Endothelial cell of umbilical vein (primary cell): ENCODE data around the gene CRYL1. TPM values are rescaled to one million over a fixed set of nuclear protein-coding genes. Genes with fewer than 3 reads are reported as not detected.

Source experiments
- BruUV-seq: library from RNA; stranded (reverse); fragments of 400-500 nt; replicated peaks from 2 replicates; lab custom pipeline; 2021; lab: Mats Ljungman, UMichigan
- CTCF ChIA-PET: fragments of 300-600, 350-600 bp; sonication (Branson Sonifier 250); formaldehyde crosslinking; loops from one replicate; lab custom pipeline; 2021; ENCODE audit warnings: antibody characterized with exemption, inconsistent platforms; lab: Charles Lee
- POLR2A ChIA-PET: fragments of 300-600, 350-600 bp; sonication (Branson Sonifier 250); formaldehyde crosslinking; loops from one replicate; lab custom pipeline; 2021; ENCODE audit warnings: antibody characterized with exemption, inconsistent platforms; lab: Charles Lee
- DNase-seq: peaks from one replicate; pipeline ENCODE4 v3.0.0-alpha.2; 2011; ENCODE audit warnings: low read depth, low spot score
- FAIRE-seq: peaks from 2 replicates; lab custom pipeline; 2011; peaks lifted over from hg19 to GRCh38; lab: Jason Lieb, UNC
- H2AFZ ChIP-seq: 2 replicates; pipeline ENCODE4 v1.6.0; 2012; ENCODE audit warnings: low read depth, low read length, control low read depth, inconsistent platforms
- H3K27ac ChIP-seq: 2 replicates; pipeline ENCODE4 v1.5.1; 2011; ENCODE audit warnings: low read depth, mild to moderate bottlenecking, control low read depth, low read length, moderate library complexity; ENCODE audit not compliant: insufficient read depth
- H3K27me3 ChIP-seq, 2 experiments: 2 replicates each; pipeline versions ENCODE4 v1.6.0 to v1.6.1; 2011; ENCODE audit warnings: low read length in 2 of 2, mixed read lengths in 1 of 2; ENCODE audit not compliant: control insufficient read depth in 2 of 2, insufficient read depth in 2 of 2
- H3K36me3 ChIP-seq, 2 experiments: 2 replicates in 1 of 2; 3 replicates in 1 of 2; pipeline ENCODE4 v1.5.1; 2011; ENCODE audit warnings: low read length in 2 of 2, mild to moderate bottlenecking in 1 of 2, moderate library complexity in 1 of 2; ENCODE audit not compliant: control insufficient read depth in 2 of 2, insufficient read depth in 2 of 2; ENCODE audit errors: extremely low read depth in 1 of 2
- H3K4me1 ChIP-seq: 3 replicates; pipeline ENCODE4 v1.5.1; 2011; ENCODE audit warnings: mild to moderate bottlenecking, low read length; ENCODE audit not compliant: control insufficient read depth, insufficient read depth; ENCODE audit errors: extremely low read depth
- H3K4me2 ChIP-seq: 2 replicates; pipeline ENCODE4 v1.6.1; 2011; ENCODE audit warnings: low read length, control low read depth, mixed read lengths; ENCODE audit not compliant: insufficient read depth
- H3K4me3 ChIP-seq, 3 experiments: fragments of 200-600 bp in 1 of 3; sonication (generic), shearing (Covaris generic) in 1 of 3; replicated peaks in 1 of 3; 2 replicates each; pipeline ENCODE4 v1.5.1; 2011 to 2016; ENCODE audit warnings: control low read depth in 3 of 3, low read length in 3 of 3, mild to moderate bottlenecking in 2 of 3, inconsistent platforms in 1 of 3, low read depth in 1 of 3, moderate library complexity in 1 of 3; ENCODE audit not compliant: insufficient read depth in 1 of 3
- H3K79me2 ChIP-seq: 2 replicates; pipeline ENCODE4 v1.6.0; 2012; ENCODE audit warnings: low read length, inconsistent platforms; ENCODE audit not compliant: control insufficient read depth, insufficient read depth
- H3K9ac ChIP-seq: replicated peaks from 2 replicates; pipeline ENCODE3; 2011; ENCODE audit warnings: low read length, control low read depth; ENCODE audit not compliant: insufficient read depth; ENCODE audit errors: extremely low read depth
- H3K9me1 ChIP-seq: replicated peaks from 3 replicates; pipeline ENCODE4 v1.6.0; 2011; ENCODE audit warnings: mild to moderate bottlenecking, low read length; ENCODE audit not compliant: control insufficient read depth, insufficient read depth; ENCODE audit errors: extremely low read depth
- H3K9me3 ChIP-seq: replicated peaks from 2 replicates; pipeline ENCODE4 v1.5.1; 2012; ENCODE audit warnings: low read length, inconsistent platforms; ENCODE audit not compliant: control insufficient read depth, insufficient read depth
- H4K20me1 ChIP-seq: replicated peaks from 2 replicates; pipeline ENCODE3; 2011; ENCODE audit warnings: mild to moderate bottlenecking, low read length; ENCODE audit not compliant: control insufficient read depth, insufficient read depth; ENCODE audit errors: extremely low read depth
- EZH2 ChIP-seq: IDR thresholded peaks from 2 replicates; pipeline ENCODE4 v1.6.1; 2012; ENCODE audit warnings: borderline replicate concordance, low read depth, mild to moderate bottlenecking, moderate library complexity, low read length, inconsistent platforms; ENCODE audit not compliant: severe bottlenecking
- GATA2 ChIP-seq: IDR thresholded peaks from 2 replicates; pipeline ENCODE4 v1.7.0; 2011; ENCODE audit warnings: low read depth, mild to moderate bottlenecking, moderate library complexity, mixed read lengths, low read length; ENCODE audit not compliant: insufficient read length, insufficient read depth
- JUN ChIP-seq: IDR thresholded peaks from 2 replicates; pipeline ENCODE4 v1.6.1; 2011; ENCODE audit warnings: borderline replicate concordance, low read depth; ENCODE audit not compliant: insufficient read length, insufficient read depth
- MAX ChIP-seq: IDR thresholded peaks from 2 replicates; pipeline ENCODE4 v1.6.1; 2011; ENCODE audit not compliant: insufficient read depth, insufficient read length
- MYC ChIP-seq: IDR thresholded peaks from one replicate; pipeline ENCODE4 v1.6.1; 2011; ENCODE audit warnings: mild to moderate bottlenecking, low read depth, low read length
- POLR2A ChIP-seq: IDR thresholded peaks from 2 replicates; pipeline ENCODE4 v1.6.1; 2012; ENCODE audit warnings: low read depth, mild to moderate bottlenecking, control low read depth, low read length
- POLR2AphosphoS5 ChIP-seq: IDR thresholded peaks from 2 replicates; pipeline ENCODE4 v1.6.1; 2012; ENCODE audit warnings: low read depth, mild to moderate bottlenecking, control low read depth, low read length, moderate library complexity; ENCODE audit not compliant: insufficient read depth
- dilution Hi-C: fragments of 300-500 bp; cut with MboI; formaldehyde crosslinking; loops from one replicate; pipeline ENCODE4 v1.15.0; 2019; ENCODE audit warnings: low sequenced_read_pairs; ENCODE audit not compliant: extremely low pct_ligation_motif_present
- intact Hi-C: fragments of 100-400 bp; cut with micrococcal nuclease; formaldehyde crosslinking; loops from one replicate; pipeline ENCODE4 v1.10.0; 2022
- polyA plus RNA-seq, 4 experiments: library from polyadenylated mRNA; depleted of rRNA in 3 of 4; stranded (reverse) in 3 of 4; unstranded in 1 of 4; fragments of >200 nt; gene quantifications; 2 replicates each; pipeline versions ENCODE4 v1.2.1 to v1.2.3, GENCODE V29; 2011 to 2012; ENCODE audit warnings: missing spikeins in 1 of 4
- total RNA-seq: library from RNA; stranded (reverse); gene quantifications from 2 replicates; pipeline ENCODE4 v1.2.3, GENCODE V29; 2021
- TF ChIP-seq, protein P1 (sequence below), 2 donors: IDR thresholded peaks; 1 replicate in 1 of 2; 2 replicates in 1 of 2; pipeline ENCODE4 v1.5.1; 2011; ENCODE audit warnings: low read length in 2 of 2, mild to moderate bottlenecking in 2 of 2, moderate library complexity in 2 of 2, control low read depth in 1 of 2, inconsistent platforms in 1 of 2, low read depth in 1 of 2; ENCODE audit not compliant: insufficient read depth in 1 of 2; ENCODE audit errors: extremely low read depth in 1 of 2

CRYL1 gene
- total and polyA plus RNA-seq, 2 donors (not counting 3 experiments of a cell fraction or from before 2014, with no cell fraction given), result 13.9 to 39.0 TPM

DNA sequence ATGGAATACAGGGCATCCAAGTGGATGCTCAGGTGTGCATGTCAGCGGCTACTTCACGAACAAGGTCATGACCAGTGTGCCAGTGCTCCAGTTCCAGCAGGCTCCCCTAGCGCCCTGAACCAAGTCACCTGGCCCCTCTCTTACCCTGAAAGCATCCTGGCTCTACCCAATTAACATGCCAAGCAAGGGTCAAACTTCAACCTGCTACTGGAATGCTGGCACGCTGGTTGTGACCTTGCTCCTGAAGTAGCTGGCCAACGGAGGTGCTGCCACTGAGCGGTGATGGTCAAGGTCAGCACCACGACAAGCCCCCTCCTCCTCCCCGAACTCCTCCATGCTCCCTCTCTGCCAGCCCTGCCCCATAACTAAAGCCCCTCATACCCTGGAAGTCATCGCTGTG, 96.0 kb downstream of the CRYL1 start:
- Histone ChIP-seq H2AFZ (no peak overlapping the region), H3K9ac (no peak overlapping the region), H4K20me1 (no peaks in the 10 kb centered on the region), H3K36me3 (no peaks in the 10 kb centered on the region), H3K4me2 (no peak overlapping the region), H3K27me3 (no peaks in the 10 kb centered on the region), H3K4me3 (no peak overlapping the region), H3K4me1 (no peaks in the 10 kb centered on the region), H3K9me3 (no peaks in the 10 kb centered on the region), H3K27ac (no peak overlapping the region), H3K79me2 (no peaks in the 10 kb centered on the region), H3K9me1 (no peaks in the 10 kb centered on the region)
- POLR2A ChIA-PET, result no interaction called here
- no peak for FAIRE-seq
- CTCF ChIA-PET, result no interaction called here
- DNase-seq, result no peak
- dilution Hi-C loops (no loop called here), intact Hi-C loops (no loop called here)
- no TSS peak for BruUV-seq
- TF ChIP-seq POLR2AphosphoS5, result no peak
- no peak for TF ChIP-seq POLR2A
- TF ChIP-seq EZH2, result no peak
- no peak for TF ChIP-seq MYC
- TF ChIP-seq MAX, result no peak
- TF ChIP-seq JUN, result no peak
- TF ChIP-seq GATA2, result no peak
- TF ChIP-seq, protein P1, sequence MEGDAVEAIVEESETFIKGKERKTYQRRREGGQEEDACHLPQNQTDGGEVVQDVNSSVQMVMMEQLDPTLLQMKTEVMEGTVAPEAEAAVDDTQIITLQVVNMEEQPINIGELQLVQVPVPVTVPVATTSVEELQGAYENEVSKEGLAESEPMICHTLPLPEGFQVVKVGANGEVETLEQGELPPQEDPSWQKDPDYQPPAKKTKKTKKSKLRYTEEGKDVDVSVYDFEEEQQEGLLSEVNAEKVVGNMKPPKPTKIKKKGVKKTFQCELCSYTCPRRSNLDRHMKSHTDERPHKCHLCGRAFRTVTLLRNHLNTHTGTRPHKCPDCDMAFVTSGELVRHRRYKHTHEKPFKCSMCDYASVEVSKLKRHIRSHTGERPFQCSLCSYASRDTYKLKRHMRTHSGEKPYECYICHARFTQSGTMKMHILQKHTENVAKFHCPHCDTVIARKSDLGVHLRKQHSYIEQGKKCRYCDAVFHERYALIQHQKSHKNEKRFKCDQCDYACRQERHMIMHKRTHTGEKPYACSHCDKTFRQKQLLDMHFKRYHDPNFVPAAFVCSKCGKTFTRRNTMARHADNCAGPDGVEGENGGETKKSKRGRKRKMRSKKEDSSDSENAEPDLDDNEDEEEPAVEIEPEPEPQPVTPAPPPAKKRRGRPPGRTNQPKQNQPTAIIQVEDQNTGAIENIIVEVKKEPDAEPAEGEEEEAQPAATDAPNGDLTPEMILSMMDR (IDR thresholded peaks at IDR 0.05; ENCODE audit: extremely low read depth in 1 of 2, insufficient read depth in 1 of 2, low read depth in 1 of 2, low read length in 2 of 2), result no peak
